Anterior cingulate cortex (tissue), 58 donors: ENCODE data around the gene RUNX2.
"Not testable (repeated sequence)": the region's sequence is repeated elsewhere in the genome, so short reads cannot be mapped to it uniquely, and the experiment has no call there.

ENCODE experiments used
- DNase-seq, 58 donors: peaks; one replicate each; lab custom pipeline; 2025; lab: John Stamatoyannopoulos, UW

The RUNX2 gene

GRCh38 chr6:45655745-45656476 is 327.8 kb downstream of the RUNX2 start:
- DNase-seq = no peak

DNA sequence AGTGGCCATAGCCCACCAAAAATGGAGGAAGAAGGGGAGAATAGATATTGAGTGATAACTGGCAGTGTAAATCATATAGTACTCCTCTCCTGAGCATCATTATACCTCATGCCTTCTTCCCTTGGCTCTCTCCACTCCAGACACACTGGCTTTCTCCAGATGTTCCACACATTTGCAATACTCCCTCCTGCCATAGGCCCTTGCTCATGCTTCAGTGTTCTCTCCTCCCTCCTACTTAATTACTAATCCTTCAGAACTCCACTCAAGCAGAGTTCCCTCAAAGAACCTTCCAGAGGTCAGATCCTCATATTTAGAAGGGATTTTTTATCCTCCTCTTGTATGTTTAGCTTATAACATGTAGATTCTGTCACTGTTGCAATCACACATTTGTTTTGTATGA is 329.1 kb downstream of the RUNX2 start:
- DNase-seq = no peak

DNA sequence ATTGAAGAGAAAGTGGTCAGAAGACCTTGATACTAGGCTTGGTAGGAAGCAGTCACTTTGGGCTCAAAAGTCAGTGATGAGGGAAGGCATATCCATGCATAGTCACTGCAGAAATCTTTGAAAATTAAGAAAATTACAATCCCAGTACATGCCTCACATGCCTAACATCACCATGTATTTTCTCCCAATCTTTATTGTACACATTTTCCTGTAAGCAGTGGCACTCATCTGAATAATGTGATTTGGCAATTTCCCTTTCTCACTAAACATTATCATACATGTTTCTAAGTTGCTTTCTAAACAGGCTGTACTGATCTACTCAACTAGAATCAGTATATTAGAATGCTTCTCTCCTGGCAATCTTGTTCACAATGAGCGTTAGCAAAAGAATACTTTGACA is 330.3 kb downstream of the RUNX2 start:
- DNase-seq = no peak

- peak in 22 of 58 donors; percentile 8 to 55 (median 26) for DNase-seq
Measured at GRCh38 chr6:45658958-45659357, 330.8 kb downstream of the RUNX2 start.

- DNase-seq = no peak
Measured at GRCh38 chr6:45661661-45662060, 333.5 kb downstream of the RUNX2 start.

- DNase-seq = peak in 21 of 58 donors; percentile 7 to 72 (median 47)
Measured at GRCh38 chr6:45663251-45664221, 335.4 kb downstream of the RUNX2 start.

GRCh38 chr6:45664707-45665106 is 336.6 kb downstream of the RUNX2 start:
- DNase-seq = no peak

DNA sequence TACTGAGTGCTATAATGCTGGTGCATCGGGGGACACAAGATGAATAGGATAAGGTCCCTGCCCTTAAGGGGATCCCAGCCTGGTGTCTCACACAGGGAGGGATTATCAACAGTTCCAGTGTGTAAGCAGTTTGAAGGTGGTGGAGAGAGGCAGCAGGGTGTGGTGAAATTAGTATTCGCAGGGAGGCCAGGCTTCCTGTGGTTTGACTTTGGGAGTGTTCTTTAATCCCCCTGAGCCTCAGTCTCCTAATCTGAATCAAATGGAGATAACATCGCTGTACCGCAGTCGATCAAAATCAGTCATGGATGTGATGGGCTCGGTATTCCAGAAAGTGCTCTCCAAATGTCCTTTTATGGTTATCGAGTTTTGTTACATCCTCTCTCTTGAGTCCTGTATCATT is 337.7 kb downstream of the RUNX2 start:
- no peak for DNase-seq

DNA sequence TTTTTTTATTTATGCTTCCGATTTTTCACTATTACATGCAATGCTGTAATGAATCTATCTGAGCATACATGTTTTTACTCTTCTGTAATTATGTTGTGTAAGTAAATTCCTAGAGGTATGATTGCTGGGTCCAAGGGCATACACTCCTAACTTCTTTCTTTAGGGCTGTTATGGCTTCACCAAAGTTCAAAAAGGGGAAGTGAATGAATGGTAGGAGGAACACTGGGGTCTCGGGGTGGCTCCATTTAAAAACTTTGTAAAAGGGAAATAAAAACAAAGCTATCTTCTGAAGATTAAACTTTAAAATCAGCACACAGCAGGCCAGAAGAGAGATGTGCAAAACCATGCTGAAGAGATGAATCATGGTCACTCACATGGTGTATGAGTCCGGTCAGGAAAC is 338.7 kb downstream of the RUNX2 start:
- DNase-seq = no peak

- no peak for DNase-seq
Measured at GRCh38 chr6:45667300-45667699, 339.2 kb downstream of the RUNX2 start.

GRCh38 chr6:45667766-45668165 is 339.6 kb downstream of the RUNX2 start:
- DNase-seq = no peak

- no peak for DNase-seq
Measured at GRCh38 chr6:45668705-45669104, 340.6 kb downstream of the RUNX2 start.

- DNase-seq = not testable (repeated sequence)
Measured at GRCh38 chr6:45673167-45673566, 345.0 kb downstream of the RUNX2 start.

DNA sequence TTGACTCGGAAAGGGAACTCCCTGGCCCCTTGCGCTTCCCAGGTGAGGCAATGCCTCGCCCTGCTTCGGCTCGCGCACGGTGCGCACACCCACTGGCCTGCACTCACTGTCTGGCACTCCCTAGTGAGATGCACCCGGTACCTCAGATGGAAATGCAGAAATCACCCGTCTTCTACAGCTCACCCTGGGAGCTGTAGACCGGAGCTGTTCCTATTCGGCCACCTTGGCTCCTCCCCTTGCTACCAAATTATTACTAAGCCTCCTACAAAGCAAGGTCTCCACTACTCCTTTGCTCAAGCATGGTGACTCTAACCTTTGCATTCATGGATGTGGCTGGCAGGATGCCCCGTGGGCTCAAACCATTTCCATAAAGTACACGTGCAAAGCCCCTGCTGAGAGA is 347.0 kb downstream of the RUNX2 start:
- DNase-seq = not testable (repeated sequence)

GRCh38 chr6:45675634-45676033 is 347.5 kb downstream of the RUNX2 start:
- DNase-seq = no peak

DNA sequence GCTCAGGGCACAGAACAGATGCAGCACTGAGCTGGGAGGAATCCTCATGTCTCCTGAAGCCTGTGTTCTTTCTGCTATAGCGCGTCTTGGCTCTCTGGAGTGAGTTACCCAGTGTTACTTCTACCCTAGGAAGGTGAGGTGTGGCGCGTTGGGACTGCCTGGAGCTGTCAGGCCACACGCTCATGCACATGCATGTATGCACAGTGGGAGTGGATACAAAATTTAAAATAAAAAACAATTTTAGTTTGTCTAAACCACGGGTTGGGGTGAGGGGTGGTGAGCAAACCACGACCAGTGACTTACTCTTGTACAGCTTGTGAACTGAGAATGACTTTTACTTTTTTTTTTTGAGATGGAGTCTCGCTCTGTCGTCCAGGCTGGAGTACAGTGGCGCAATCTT is 348.2 kb downstream of the RUNX2 start:
- no peak for DNase-seq

GRCh38 chr6:45677381-45678284 is 349.5 kb downstream of the RUNX2 start:
- peak in 29 of 58 donors; percentile 7 to 60 (median 29) for DNase-seq

DNA sequence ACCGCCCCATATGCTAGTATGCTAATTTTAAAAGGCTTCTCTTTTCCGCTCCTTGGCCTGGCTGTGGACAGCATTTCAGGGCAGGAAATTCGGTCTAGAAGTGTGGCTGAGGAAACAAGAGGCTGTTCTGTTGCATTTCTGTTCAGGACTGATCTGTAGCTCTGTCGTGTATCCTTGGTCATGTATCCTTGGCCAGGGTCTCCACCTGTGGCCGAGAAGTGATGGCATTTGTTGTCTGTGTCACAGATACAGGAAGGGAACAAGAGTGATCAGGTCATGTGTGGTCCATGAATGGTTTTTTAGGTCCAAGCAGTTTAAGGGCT is 350.1 kb downstream of the RUNX2 start:
- peak in 2 of 58 donors; percentile 10 to 11 for DNase-seq

DNA sequence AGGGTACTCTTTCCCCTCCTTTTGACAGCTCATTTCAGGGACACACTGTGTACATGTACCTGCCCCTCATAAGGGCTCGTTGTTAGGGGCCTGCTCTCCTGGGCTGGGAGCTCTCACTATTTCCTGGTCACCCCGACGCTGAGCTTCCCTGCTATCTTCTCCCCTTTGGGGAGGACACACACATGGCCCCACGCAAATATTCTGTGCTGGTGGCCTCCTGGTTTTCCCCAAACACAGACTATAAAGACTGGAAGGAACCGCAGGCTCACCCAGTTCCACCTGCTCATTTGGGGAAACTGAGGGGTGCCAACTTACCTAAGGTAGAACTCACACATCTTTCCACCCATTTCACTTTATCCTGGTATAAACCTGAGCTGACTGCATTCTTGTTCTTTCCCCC is 351.0 kb downstream of the RUNX2 start:
- DNase-seq = no peak

- DNase-seq = no peak
Measured at GRCh38 chr6:45679631-45680030, 351.5 kb downstream of the RUNX2 start.
